Endothelial cell of umbilical vein (primary cell): ENCODE results near the gene SFT2D1.

Source experiments
- EZH2 ChIP-seq: IDR thresholded peaks from 2 replicates; pipeline ENCODE4 v1.6.1; 2012; ENCODE audit warnings: borderline replicate concordance, low read depth, mild to moderate bottlenecking, moderate library complexity, low read length, inconsistent platforms; ENCODE audit not compliant: severe bottlenecking
- FOS ChIP-seq: IDR thresholded peaks from 2 replicates; pipeline ENCODE4 v1.6.1; 2011; ENCODE audit warnings: mild to moderate bottlenecking, low read length, moderate library complexity, borderline replicate concordance; ENCODE audit not compliant: insufficient read depth
- JUN ChIP-seq: IDR thresholded peaks from 2 replicates; pipeline ENCODE4 v1.6.1; 2011; ENCODE audit warnings: borderline replicate concordance, low read depth; ENCODE audit not compliant: insufficient read length, insufficient read depth
- MYC ChIP-seq: IDR thresholded peaks from one replicate; pipeline ENCODE4 v1.6.1; 2011; ENCODE audit warnings: mild to moderate bottlenecking, low read depth, low read length
- POLR2A ChIP-seq: IDR thresholded peaks from 2 replicates; pipeline ENCODE4 v1.6.1; 2012; ENCODE audit warnings: low read depth, mild to moderate bottlenecking, control low read depth, low read length
- POLR2AphosphoS5 ChIP-seq: IDR thresholded peaks from 2 replicates; pipeline ENCODE4 v1.6.1; 2012; ENCODE audit warnings: low read depth, mild to moderate bottlenecking, control low read depth, low read length, moderate library complexity; ENCODE audit not compliant: insufficient read depth
- TF ChIP-seq, protein P1 (sequence below), 2 donors: IDR thresholded peaks; 1 replicate in 1 of 2; 2 replicates in 1 of 2; pipeline ENCODE4 v1.5.1; 2011; ENCODE audit warnings: low read length in 2 of 2, mild to moderate bottlenecking in 2 of 2, moderate library complexity in 2 of 2, control low read depth in 1 of 2, inconsistent platforms in 1 of 2, low read depth in 1 of 2; ENCODE audit not compliant: insufficient read depth in 1 of 2; ENCODE audit errors: extremely low read depth in 1 of 2
- TF ChIP-seq, protein P2 (sequence below): IDR thresholded peaks from 2 replicates; pipeline ENCODE4 v1.6.1; 2011; ENCODE audit not compliant: insufficient read depth, insufficient read length

GRCh38 chr6:166370489-166370888 is 28.1 kb upstream of the SFT2D1 start:
- TF ChIP-seq EZH2 (no peak), POLR2A (no peak), POLR2AphosphoS5 (no peak), MYC (no peak), JUN (no peak), FOS (no peak)
- TF ChIP-seq, protein P1, sequence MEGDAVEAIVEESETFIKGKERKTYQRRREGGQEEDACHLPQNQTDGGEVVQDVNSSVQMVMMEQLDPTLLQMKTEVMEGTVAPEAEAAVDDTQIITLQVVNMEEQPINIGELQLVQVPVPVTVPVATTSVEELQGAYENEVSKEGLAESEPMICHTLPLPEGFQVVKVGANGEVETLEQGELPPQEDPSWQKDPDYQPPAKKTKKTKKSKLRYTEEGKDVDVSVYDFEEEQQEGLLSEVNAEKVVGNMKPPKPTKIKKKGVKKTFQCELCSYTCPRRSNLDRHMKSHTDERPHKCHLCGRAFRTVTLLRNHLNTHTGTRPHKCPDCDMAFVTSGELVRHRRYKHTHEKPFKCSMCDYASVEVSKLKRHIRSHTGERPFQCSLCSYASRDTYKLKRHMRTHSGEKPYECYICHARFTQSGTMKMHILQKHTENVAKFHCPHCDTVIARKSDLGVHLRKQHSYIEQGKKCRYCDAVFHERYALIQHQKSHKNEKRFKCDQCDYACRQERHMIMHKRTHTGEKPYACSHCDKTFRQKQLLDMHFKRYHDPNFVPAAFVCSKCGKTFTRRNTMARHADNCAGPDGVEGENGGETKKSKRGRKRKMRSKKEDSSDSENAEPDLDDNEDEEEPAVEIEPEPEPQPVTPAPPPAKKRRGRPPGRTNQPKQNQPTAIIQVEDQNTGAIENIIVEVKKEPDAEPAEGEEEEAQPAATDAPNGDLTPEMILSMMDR (IDR thresholded peaks at IDR 0.05; ENCODE audit: extremely low read depth in 1 of 2, insufficient read depth in 1 of 2, low read depth in 1 of 2, low read length in 2 of 2): no peak
- TF ChIP-seq, protein P2, sequence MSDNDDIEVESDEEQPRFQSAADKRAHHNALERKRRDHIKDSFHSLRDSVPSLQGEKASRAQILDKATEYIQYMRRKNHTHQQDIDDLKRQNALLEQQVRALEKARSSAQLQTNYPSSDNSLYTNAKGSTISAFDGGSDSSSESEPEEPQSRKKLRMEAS: no peak
